SK-N-SH treated with all-trans-retinoic acid at 6 μM for 48 hours (cell line): ENCODE data around the gene CDC20.

ENCODE experiments used
- ATAC-seq: fragments of 200-7000 bp; cut with Tn5 transposase; 3 replicates; pipeline ENCODE4 v1.9.1; 2020; ENCODE audit warnings: mild to moderate bottlenecking, moderate library complexity
- ARNTL ChIP-seq: fragments of 450-650 bp; formaldehyde crosslinking; IDR thresholded peaks from 2 replicates; pipeline ENCODE4 v1.5.0; 2020; ENCODE audit warnings: low read depth, mild to moderate bottlenecking, moderate library complexity, borderline replicate concordance
- CSDC2 ChIP-seq: fragments of 250-450 bp; sonication (Bioruptor Pico); IDR thresholded peaks from 2 replicates; pipeline ENCODE4 v1.5.0; 2020; ENCODE audit warnings: mild to moderate bottlenecking, moderate library complexity
- OSR1 ChIP-seq: fragments of 250-450 bp; sonication (Bioruptor Pico); IDR thresholded peaks from 2 replicates; pipeline ENCODE4 v1.8.0; 2022; ENCODE audit warnings: moderate library complexity, mild to moderate bottlenecking, inconsistent platforms
- PPARA ChIP-seq: fragments of 250-450 bp; sonication (Bioruptor Pico); IDR thresholded peaks from 2 replicates; pipeline ENCODE4 v1.5.0; 2020; ENCODE audit warnings: mild to moderate bottlenecking, borderline replicate concordance
- RARB ChIP-seq: fragments of 250-450 bp; sonication (Bioruptor Pico); IDR thresholded peaks from 2 replicates; pipeline ENCODE4 v1.8.0; 2021; ENCODE audit warnings: mild to moderate bottlenecking, moderate library complexity
- SNAI2 ChIP-seq: fragments of 250-450 bp; sonication (Bioruptor Pico); IDR thresholded peaks from 2 replicates; pipeline ENCODE4 v1.5.0; 2020; ENCODE audit warnings: mild to moderate bottlenecking, moderate library complexity
- TCF4 ChIP-seq: fragments of 250-450 bp; sonication (Bioruptor Pico); IDR thresholded peaks from 2 replicates; pipeline ENCODE4 v1.8.0; 2021; ENCODE audit warnings: mild to moderate bottlenecking, moderate library complexity, borderline replicate concordance
- TOX ChIP-seq: fragments of 250-450 bp; sonication (Bioruptor Pico); IDR thresholded peaks from 2 replicates; pipeline ENCODE4 v1.8.0; 2021; ENCODE audit warnings: mild to moderate bottlenecking, moderate library complexity, borderline replicate concordance
- ZC3H10 ChIP-seq: fragments of 250-450 bp; sonication (Bioruptor Pico); IDR thresholded peaks from 2 replicates; pipeline ENCODE4 v1.5.1; 2021; ENCODE audit warnings: mild to moderate bottlenecking, moderate library complexity
- ZFP3 ChIP-seq: fragments of 250-450 bp; sonication (Bioruptor Pico); IDR thresholded peaks from 2 replicates; pipeline ENCODE4 v1.5.0; 2020; ENCODE audit warnings: mild to moderate bottlenecking, moderate library complexity
- ZFP30 ChIP-seq: fragments of 450-650 bp; formaldehyde crosslinking; IDR thresholded peaks from 2 replicates; pipeline ENCODE4 v1.5.0; 2022; ENCODE audit warnings: mild to moderate bottlenecking, moderate library complexity
- ZNF565 ChIP-seq: fragments of 450-650 bp; formaldehyde crosslinking; conservative IDR thresholded peaks from 2 replicates; pipeline ENCODE4 v1.5.0; 2020; ENCODE audit warnings: low read depth, mild to moderate bottlenecking, moderate library complexity
- ZNF70 ChIP-seq: fragments of 450-650 bp; formaldehyde crosslinking; IDR thresholded peaks from 2 replicates; pipeline ENCODE4 v1.5.0; 2020; ENCODE audit warnings: mild to moderate bottlenecking, moderate library complexity
- ZNF8 ChIP-seq: fragments of 450-650 bp; formaldehyde crosslinking; IDR thresholded peaks from 2 replicates; pipeline ENCODE4 v1.5.0; 2020; ENCODE audit warnings: mild to moderate bottlenecking, moderate library complexity
- TF ChIP-seq, protein P1 (sequence below): fragments of 250-450 bp; sonication (Bioruptor Pico); IDR thresholded peaks from 2 replicates; pipeline ENCODE4 v1.8.0; 2021; ENCODE audit warnings: low read depth, mild to moderate bottlenecking, moderate library complexity, borderline replicate concordance
- TF ChIP-seq, protein P2 (sequence below): fragments of 250-450 bp; sonication (Bioruptor Pico); IDR thresholded peaks from 2 replicates; pipeline ENCODE4 v1.5.1; 2020; ENCODE audit warnings: low read depth, mild to moderate bottlenecking, moderate library complexity

The CDC20 gene

DNA sequence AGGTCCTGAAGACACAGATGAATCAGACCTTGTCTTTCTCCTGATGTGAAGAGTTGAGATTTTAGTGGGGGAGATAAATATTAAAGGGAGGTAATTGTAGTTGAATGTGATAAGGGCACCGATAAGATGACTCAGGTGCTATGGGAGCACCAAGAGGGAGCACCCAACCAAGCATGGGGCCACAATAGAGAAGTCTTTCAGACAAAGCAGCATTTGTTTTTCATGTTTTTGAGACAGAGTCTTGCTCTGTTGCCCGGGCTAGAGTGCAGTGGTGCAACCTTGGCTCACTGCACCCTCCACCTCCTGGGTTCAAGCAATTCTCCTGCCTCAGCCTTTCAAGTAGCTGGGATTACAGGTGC, 47.1 kb downstream of the CDC20 start:
- no peak for ATAC-seq
- no peak for TF ChIP-seq PPARA
- TF ChIP-seq TCF4 (CRISPR knock-in tag), result no peak
- no peak for TF ChIP-seq TOX (CRISPR knock-in tag)
- TF ChIP-seq SNAI2 (CRISPR knock-in tag), result no peak
- TF ChIP-seq ARNTL, result no peak
- TF ChIP-seq RARB (CRISPR knock-in tag), result no peak
- TF ChIP-seq, all 23 proteins: peak for 0

DNA sequence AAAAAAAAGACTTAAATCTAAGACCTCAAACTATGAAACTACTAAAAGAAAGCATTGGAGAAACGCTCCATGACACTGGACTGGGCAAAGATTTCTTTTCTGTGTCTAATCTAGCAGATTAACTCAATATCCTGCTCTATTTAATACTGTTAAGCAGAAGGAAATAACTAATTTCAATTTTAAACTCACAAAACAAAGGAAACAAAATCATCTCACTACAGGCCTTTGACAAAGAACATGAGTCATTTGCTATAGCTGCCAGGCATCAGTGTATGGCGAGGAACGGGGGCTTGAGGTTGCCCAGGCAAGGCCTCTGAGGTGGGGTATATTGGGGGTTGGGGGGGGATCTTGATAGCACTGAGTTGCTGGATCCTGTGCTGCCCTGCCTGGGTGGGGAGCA, 51.8 kb downstream of the CDC20 start:
- no peak for TF ChIP-seq ZNF8 (CRISPR knock-in tag)
- TF ChIP-seq, protein P1, sequence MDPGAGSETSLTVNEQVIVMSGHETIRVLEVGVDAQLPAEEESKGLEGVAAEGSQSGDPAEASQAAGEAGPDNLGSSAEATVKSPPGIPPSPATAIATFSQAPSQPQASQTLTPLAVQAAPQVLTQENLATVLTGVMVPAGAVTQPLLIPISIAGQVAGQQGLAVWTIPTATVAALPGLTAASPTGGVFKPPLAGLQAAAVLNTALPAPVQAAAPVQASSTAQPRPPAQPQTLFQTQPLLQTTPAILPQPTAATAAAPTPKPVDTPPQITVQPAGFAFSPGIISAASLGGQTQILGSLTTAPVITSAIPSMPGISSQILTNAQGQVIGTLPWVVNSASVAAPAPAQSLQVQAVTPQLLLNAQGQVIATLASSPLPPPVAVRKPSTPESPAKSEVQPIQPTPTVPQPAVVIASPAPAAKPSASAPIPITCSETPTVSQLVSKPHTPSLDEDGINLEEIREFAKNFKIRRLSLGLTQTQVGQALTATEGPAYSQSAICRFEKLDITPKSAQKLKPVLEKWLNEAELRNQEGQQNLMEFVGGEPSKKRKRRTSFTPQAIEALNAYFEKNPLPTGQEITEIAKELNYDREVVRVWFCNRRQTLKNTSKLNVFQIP, result no peak
- no peak for TF ChIP-seq CSDC2 (CRISPR knock-in tag)
- TF ChIP-seq ZFP30 (CRISPR knock-in tag), result no peak
- TF ChIP-seq OSR1 (CRISPR knock-in tag), result no peak
- TF ChIP-seq ZFP3 (CRISPR knock-in tag), result no peak
- no peak for TF ChIP-seq ZNF70 (CRISPR knock-in tag)
- TF ChIP-seq ZNF565, result no peak
- TF ChIP-seq ZC3H10 (CRISPR knock-in tag), result no peak
- no peak for TF ChIP-seq TOX (CRISPR knock-in tag)
- TF ChIP-seq ARNTL, result no peak
- TF ChIP-seq, protein P2, sequence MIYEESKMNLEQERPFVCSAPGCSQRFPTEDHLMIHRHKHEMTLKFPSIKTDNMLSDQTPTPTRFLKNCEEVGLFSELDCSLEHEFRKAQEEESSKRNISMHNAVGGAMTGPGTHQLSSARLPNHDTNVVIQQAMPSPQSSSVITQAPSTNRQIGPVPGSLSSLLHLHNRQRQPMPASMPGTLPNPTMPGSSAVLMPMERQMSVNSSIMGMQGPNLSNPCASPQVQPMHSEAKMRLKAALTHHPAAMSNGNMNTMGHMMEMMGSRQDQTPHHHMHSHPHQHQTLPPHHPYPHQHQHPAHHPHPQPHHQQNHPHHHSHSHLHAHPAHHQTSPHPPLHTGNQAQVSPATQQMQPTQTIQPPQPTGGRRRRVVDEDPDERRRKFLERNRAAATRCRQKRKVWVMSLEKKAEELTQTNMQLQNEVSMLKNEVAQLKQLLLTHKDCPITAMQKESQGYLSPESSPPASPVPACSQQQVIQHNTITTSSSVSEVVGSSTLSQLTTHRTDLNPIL (CRISPR knock-in tag), result no peak
- TF ChIP-seq, all 23 proteins: peak for 0
- ATAC-seq, result no peak
